Measurements from ENCODE around the gene FAM114A2.

Gene FAM114A2

DNA sequence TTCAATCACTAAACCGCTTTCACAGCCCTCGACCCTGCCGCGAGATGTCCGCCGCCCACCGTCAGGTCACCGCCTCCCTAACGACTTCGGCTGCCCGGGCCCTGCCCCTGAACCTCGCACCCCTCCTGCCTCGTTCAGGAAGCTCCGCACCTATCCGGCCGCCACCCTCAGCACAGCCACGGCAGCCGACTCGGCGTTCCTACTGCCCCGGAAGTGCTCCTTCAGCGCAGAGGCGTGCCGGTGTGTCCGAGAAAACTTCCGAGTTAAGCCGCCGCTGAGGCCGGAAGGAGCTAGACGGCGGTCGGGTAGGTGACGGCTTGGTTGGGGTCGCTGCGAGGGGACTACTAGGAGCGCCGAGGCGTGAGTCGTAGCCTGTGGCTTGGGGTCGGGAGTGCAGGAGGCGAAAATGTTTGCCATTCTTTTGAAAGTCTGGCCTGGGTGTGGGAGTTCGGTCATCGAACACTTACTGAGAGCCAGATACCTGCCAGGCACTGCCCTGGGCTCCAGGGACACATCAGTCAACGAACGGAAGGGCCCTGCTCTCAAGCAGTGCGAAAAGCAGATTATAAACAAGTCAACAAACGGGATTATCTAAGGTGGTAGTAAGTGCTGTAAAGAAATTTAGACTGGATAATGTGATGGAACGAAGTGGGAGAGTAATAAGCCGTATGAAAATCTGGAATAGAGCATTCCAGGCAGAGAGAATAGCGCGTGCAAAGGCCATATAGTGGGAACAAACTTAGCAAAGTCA is at the start of gene FAM114A2, which contains the start of gene MFAP3:
Gene FAM114A2 (minus strand): TSS at position 204 of the 751 bp plus-strand sequence. CDS start 3,957 bp downstream, outside the sequence.
Gene MFAP3 (plus strand): TSS at position 261 of the 751 bp plus-strand sequence. CDS start 10,756 bp downstream, outside the sequence.
- TF ChIP-seq, protein P1, sequence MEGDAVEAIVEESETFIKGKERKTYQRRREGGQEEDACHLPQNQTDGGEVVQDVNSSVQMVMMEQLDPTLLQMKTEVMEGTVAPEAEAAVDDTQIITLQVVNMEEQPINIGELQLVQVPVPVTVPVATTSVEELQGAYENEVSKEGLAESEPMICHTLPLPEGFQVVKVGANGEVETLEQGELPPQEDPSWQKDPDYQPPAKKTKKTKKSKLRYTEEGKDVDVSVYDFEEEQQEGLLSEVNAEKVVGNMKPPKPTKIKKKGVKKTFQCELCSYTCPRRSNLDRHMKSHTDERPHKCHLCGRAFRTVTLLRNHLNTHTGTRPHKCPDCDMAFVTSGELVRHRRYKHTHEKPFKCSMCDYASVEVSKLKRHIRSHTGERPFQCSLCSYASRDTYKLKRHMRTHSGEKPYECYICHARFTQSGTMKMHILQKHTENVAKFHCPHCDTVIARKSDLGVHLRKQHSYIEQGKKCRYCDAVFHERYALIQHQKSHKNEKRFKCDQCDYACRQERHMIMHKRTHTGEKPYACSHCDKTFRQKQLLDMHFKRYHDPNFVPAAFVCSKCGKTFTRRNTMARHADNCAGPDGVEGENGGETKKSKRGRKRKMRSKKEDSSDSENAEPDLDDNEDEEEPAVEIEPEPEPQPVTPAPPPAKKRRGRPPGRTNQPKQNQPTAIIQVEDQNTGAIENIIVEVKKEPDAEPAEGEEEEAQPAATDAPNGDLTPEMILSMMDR (conservative IDR thresholded peaks at IDR 0.05; ENCODE audit: low read depth, low read length) = no peak

DNA sequence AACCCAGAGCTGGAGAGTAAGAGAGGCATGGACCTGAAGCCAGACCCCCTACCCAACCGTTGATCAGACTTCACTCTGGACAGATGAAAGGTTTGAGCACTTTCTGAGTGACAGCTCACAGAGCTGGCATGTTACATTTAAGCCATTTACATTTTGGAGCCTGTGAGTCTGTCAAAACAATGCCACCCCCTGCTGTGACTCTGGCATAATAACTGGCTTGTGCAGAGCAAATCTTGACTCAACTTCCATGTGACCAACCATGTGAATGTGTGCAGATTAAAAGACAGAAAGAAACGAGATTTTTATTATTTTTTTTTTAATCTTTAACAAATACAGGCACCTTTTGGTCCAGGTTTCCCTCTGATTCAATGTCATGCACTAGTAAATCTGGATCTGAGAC is 48.5 kb upstream of the FAM114A2 start:
- no peak overlapping the region for H3K27ac ChIP-seq

More for the DNA sequence above, at the start of gene FAM114A2, which contains the start of gene MFAP3:
- Histone ChIP-seq H2AFZ (ENCODE audit: low read depth) (peak within 1 kb of the TSS; percentile 74), H3K4me2 (peak within 1 kb of the TSS; percentile 76), H3K9ac (peak within 1 kb of the TSS; percentile 56; the same call in 1 of the 2 replicates), H3K4me1 (ENCODE audit: low read depth, poor library complexity, severe bottlenecking) (peaks cover 12% of the 10 kb centered on the region), H3K36me3 (ENCODE audit: insufficient read depth) (no peaks in the 10 kb centered on the region), H3K27ac (peak within 1 kb of the TSS; percentile 62), H3K4me3 (IDR thresholded peaks at IDR 0.05; ENCODE audit: insufficient read depth, low read depth, low read length) (no peak within 1 kb of the TSS), H4K20me1 (ENCODE audit: insufficient read depth) (no peaks in the 10 kb centered on the region), H3K79me2 (ENCODE audit: insufficient read depth, low read depth) (peaks cover 9% of the 10 kb centered on the region; the same call in 1 of the 2 replicates), H3K27me3 (ENCODE audit: insufficient read depth, low read depth) (no peaks in the 10 kb centered on the region)

DNA sequence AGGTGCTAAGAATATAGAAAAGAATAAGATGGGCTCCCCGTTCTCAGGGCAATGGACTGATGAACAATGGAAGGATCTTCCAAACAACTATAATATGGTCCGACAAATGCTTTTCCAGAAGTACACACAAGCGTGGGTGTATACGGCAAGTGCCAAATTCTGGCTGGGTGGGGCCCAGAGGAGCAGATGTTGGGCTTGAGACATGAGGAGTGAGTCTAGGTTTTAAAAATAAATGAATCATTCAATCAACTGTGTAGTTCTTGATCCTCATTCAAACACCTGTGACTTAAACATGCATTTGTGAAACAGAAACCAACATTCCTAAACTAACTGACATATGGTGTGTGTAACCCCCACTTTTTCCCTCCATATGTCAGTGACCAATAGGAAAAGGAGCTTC is 47.9 kb upstream of the FAM114A2 start:
- no peaks in the 10 kb centered on the region for H3K4me1 ChIP-seq (ENCODE audit: low read depth, poor library complexity, severe bottlenecking)
- H3K4me3 ChIP-seq (IDR thresholded peaks at IDR 0.05; ENCODE audit: insufficient read depth, low read depth, low read length) = no peak overlapping the region
- no peaks in the 10 kb centered on the region for H3K36me3 ChIP-seq (ENCODE audit: insufficient read depth)
- TF ChIP-seq, protein P1 (conservative IDR thresholded peaks at IDR 0.05; ENCODE audit: low read depth, low read length) = no peak
- no peaks in the 10 kb centered on the region for H4K20me1 ChIP-seq (ENCODE audit: insufficient read depth)
- H3K4me2 ChIP-seq = no peak overlapping the region
- no peaks in the 10 kb centered on the region for H3K27me3 ChIP-seq (ENCODE audit: insufficient read depth, low read depth)
- H3K79me2 ChIP-seq (ENCODE audit: insufficient read depth, low read depth) = no peaks in the 10 kb centered on the region
- no peak overlapping the region for H2AFZ ChIP-seq (ENCODE audit: low read depth)
- no peak overlapping the region for H3K27ac ChIP-seq
- no peak overlapping the region for H3K9ac ChIP-seq

More for the DNA sequence above, 48.5 kb upstream of the FAM114A2 start:
- H3K79me2 ChIP-seq (ENCODE audit: insufficient read depth, low read depth) = no peaks in the 10 kb centered on the region
- H3K9ac ChIP-seq = no peak overlapping the region
- TF ChIP-seq, protein P1 (conservative IDR thresholded peaks at IDR 0.05; ENCODE audit: low read depth, low read length) = no peak
- H3K36me3 ChIP-seq (ENCODE audit: insufficient read depth) = no peaks in the 10 kb centered on the region
- H2AFZ ChIP-seq (ENCODE audit: low read depth) = no peak overlapping the region
- no peaks in the 10 kb centered on the region for H3K4me1 ChIP-seq (ENCODE audit: low read depth, poor library complexity, severe bottlenecking)
- no peak overlapping the region for H3K4me2 ChIP-seq
- no peaks in the 10 kb centered on the region for H4K20me1 ChIP-seq (ENCODE audit: insufficient read depth)
- no peak overlapping the region for H3K4me3 ChIP-seq (IDR thresholded peaks at IDR 0.05; ENCODE audit: insufficient read depth, low read depth, low read length)
- no peaks in the 10 kb centered on the region for H3K27me3 ChIP-seq (ENCODE audit: insufficient read depth, low read depth)

DNA sequence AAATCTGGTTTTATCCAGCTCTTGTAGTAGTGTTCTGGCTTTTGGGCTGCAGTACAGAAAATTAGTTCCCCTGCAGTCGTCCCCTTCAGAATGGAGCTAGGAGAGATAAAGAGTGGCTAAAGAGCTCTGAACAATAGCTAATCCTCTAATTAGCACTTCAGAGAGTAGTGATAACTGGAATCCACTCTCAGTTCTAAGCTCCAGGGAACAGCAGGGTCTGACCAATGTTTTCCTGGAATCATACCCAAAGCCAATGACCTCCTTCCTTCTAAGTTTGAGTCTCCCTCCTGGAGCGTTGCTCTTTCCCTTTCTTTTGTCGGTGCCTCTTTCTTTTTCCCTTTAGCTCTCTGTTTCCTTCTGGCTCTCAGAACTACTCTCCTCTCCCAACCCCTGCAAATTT is 47.4 kb upstream of the FAM114A2 start:
- Histone ChIP-seq H3K79me2 (ENCODE audit: insufficient read depth, low read depth) (no peaks in the 10 kb centered on the region), H3K4me1 (ENCODE audit: low read depth, poor library complexity, severe bottlenecking) (no peaks in the 10 kb centered on the region), H2AFZ (ENCODE audit: low read depth) (no peak overlapping the region), H3K36me3 (ENCODE audit: insufficient read depth) (no peaks in the 10 kb centered on the region), H4K20me1 (ENCODE audit: insufficient read depth) (no peaks in the 10 kb centered on the region), H3K4me2 (no peak overlapping the region), H3K27ac (no peak overlapping the region), H3K4me3 (IDR thresholded peaks at IDR 0.05; ENCODE audit: insufficient read depth, low read depth, low read length) (no peak overlapping the region), H3K27me3 (ENCODE audit: insufficient read depth, low read depth) (no peaks in the 10 kb centered on the region), H3K9ac (no peak overlapping the region)
- TF ChIP-seq, protein P1 (conservative IDR thresholded peaks at IDR 0.05; ENCODE audit: low read depth, low read length) = no peak
